HG03135 (cell line): ENCODE data around the gene PCDHGA10.
"Not testable (repeated sequence)": the region's sequence is repeated elsewhere in the genome, so short reads cannot be mapped to it uniquely, and the experiment has no call there.

ENCODE experiments used
- ATAC-seq: cut with Tn5 transposase; IDR thresholded peaks from one replicate; pipeline ENCODE4 v1.9.1; 2021; ENCODE audit warnings: mild to moderate bottlenecking, moderate library complexity; ENCODE audit not compliant: unreplicated experiment

The PCDHGA10 gene

GRCh38 chr5:141392429-141393198 lies 20.2 kb upstream of the PCDHGA10 start, which contains the start of gene PCDHGA8:
TSS of gene PCDHGA8 (plus strand) at chr5:141392633. CDS start at chr5:141392814, 181 bp downstream.
- ATAC-seq, result no peak

- ATAC-seq, result no peak
Observed at GRCh38 chr5:141393267-141393666, 19.5 kb upstream of the PCDHGA10 start.

GRCh38 chr5:141394401-141395187 lies 18.2 kb upstream of the PCDHGA10 start:
- not testable (repeated sequence) for ATAC-seq

- ATAC-seq, result peak; percentile 75
Observed at GRCh38 chr5:141397756-141398551, 14.8 kb upstream of the PCDHGA10 start, which contains the start of gene PCDHGB5. TSS of gene PCDHGB5 (plus strand) at chr5:141397947. CDS start at chr5:141398128, 181 bp downstream.

- ATAC-seq, result no peak
Observed at GRCh38 chr5:141398608-141399007, 14.2 kb upstream of the PCDHGA10 start.

- no peak for ATAC-seq
Observed at GRCh38 chr5:141399555-141400258, 13.1 kb upstream of the PCDHGA10 start.

GRCh38 chr5:141402553-141403243 lies 10.1 kb upstream of the PCDHGA10 start, which contains the start of gene PCDHGA9:
TSS of gene PCDHGA9 (plus strand) at chr5:141402778. CDS start at chr5:141402953, 175 bp downstream.
- no peak for ATAC-seq

GRCh38 chr5:141403387-141403786 lies 9.4 kb upstream of the PCDHGA10 start:
- ATAC-seq, result no peak

GRCh38 chr5:141407790-141408505 lies 4.8 kb upstream of the PCDHGA10 start, which contains the start of gene PCDHGB6:
TSS of gene PCDHGB6 (plus strand) at chr5:141408021. CDS start at chr5:141408203, 182 bp downstream.
- peak; percentile 81 for ATAC-seq

GRCh38 chr5:141409598-141410306 lies 3.0 kb upstream of the PCDHGA10 start:
- ATAC-seq, result no peak

GRCh38 chr5:141411575-141411974 lies 1.2 kb upstream of the PCDHGA10 start:
- no peak for ATAC-seq

GRCh38 chr5:141413540-141414069 lies 818 bp downstream of the PCDHGA10 start:
- no peak for ATAC-seq

- not testable (repeated sequence) for ATAC-seq
Observed at GRCh38 chr5:141414548-141415274, 1.9 kb downstream of the PCDHGA10 start.

GRCh38 chr5:141415275-141415618 lies 2.5 kb downstream of the PCDHGA10 start:
- not testable (repeated sequence) for ATAC-seq

GRCh38 chr5:141417494-141418172 lies 4.8 kb downstream of the PCDHGA10 start, which contains the start of gene PCDHGB7:
TSS of gene PCDHGB7 (plus strand) at chr5:141417677. CDS start at chr5:141417860, 183 bp downstream.
- ATAC-seq, result peak; percentile 81

- ATAC-seq, result no peak
Observed at GRCh38 chr5:141419074-141419880, 6.5 kb downstream of the PCDHGA10 start.
